ENCODE results near the gene ADCY10.
"Not testable (repeated sequence)": the region's sequence is repeated elsewhere in the genome, so short reads cannot be mapped to it uniquely, and the experiment has no call there.

Gene ADCY10

GRCh38 chr1:167849666-167850065 lies 64.3 kb downstream of the ADCY10 start:
- DNase-seq (ENCODE audit: low spot score) = no peak

GRCh38 chr1:167842872-167843271 lies 71.1 kb downstream of the ADCY10 start:
- DNase-seq (ENCODE audit: low spot score) = no peak

- no peak for DNase-seq (ENCODE audit: low spot score)
These were observed 72.4 kb downstream of the ADCY10 start for GRCh38 chr1:167841530-167841929.

- DNase-seq (ENCODE audit: low spot score) = peak; percentile 79
These were observed 74.9 kb downstream of the ADCY10 start for GRCh38 chr1:167839009-167839408.

- no peak for DNase-seq (ENCODE audit: low spot score)
These were observed 76.6 kb downstream of the ADCY10 start for GRCh38 chr1:167837326-167837725.

- DNase-seq (ENCODE audit: low spot score) = no peak
These were observed 77.7 kb downstream of the ADCY10 start for GRCh38 chr1:167836197-167836596.

- no peak for DNase-seq (ENCODE audit: low spot score)
These were observed 80.0 kb downstream of the ADCY10 start for GRCh38 chr1:167833904-167834303.

- DNase-seq (ENCODE audit: low spot score) = no peak
These were observed 81.2 kb downstream of the ADCY10 start for GRCh38 chr1:167832693-167833092.

- DNase-seq (ENCODE audit: low spot score) = not testable (repeated sequence)
These were observed 83.3 kb downstream of the ADCY10 start for GRCh38 chr1:167830668-167831067.

- no peak for DNase-seq (ENCODE audit: low spot score)
These were observed 84.1 kb downstream of the ADCY10 start for GRCh38 chr1:167829868-167830267.

GRCh38 chr1:167826127-167826526 lies 87.8 kb downstream of the ADCY10 start:
- DNase-seq (ENCODE audit: low spot score) = no peak

GRCh38 chr1:167825419-167826079 lies 88.4 kb downstream of the ADCY10 start:
- DNase-seq (ENCODE audit: low spot score) = no peak

- no peak for DNase-seq (ENCODE audit: low spot score)
These were observed 89.7 kb downstream of the ADCY10 start for GRCh38 chr1:167824163-167824794.

GRCh38 chr1:167821969-167822685 lies 91.8 kb downstream of the ADCY10 start:
- no peak for DNase-seq (ENCODE audit: low spot score)

- DNase-seq (ENCODE audit: low spot score) = no peak
These were observed 92.6 kb downstream of the ADCY10 start for GRCh38 chr1:167821356-167821685.

GRCh38 chr1:167820684-167821355 lies 93.1 kb downstream of the ADCY10 start:
- DNase-seq (ENCODE audit: low spot score) = no peak

- DNase-seq (ENCODE audit: low spot score) = peak; percentile 95
These were observed 93.9 kb downstream of the ADCY10 start for GRCh38 chr1:167819849-167820683.

- no peak for DNase-seq (ENCODE audit: low spot score)
These were observed 98.3 kb downstream of the ADCY10 start for GRCh38 chr1:167815650-167816049.

GRCh38 chr1:167812972-167813371 lies 101.0 kb downstream of the ADCY10 start:
- no peak for DNase-seq (ENCODE audit: low spot score)

GRCh38 chr1:167808690-167809089 lies 105.2 kb downstream of the ADCY10 start:
- DNase-seq (ENCODE audit: low spot score) = no peak

- DNase-seq (ENCODE audit: low spot score) = no peak
These were observed 105.8 kb downstream of the ADCY10 start for GRCh38 chr1:167808104-167808503.

GRCh38 chr1:167806676-167807075 lies 107.3 kb downstream of the ADCY10 start:
- not testable (repeated sequence) for DNase-seq (ENCODE audit: low spot score)
